GM15510 (cell line): Measurements from ENCODE around the gene TPST2.

Experiments
- POLR2A ChIP-seq: IDR thresholded peaks from 3 replicates; pipeline ENCODE4 v1.6.1; 2011; ENCODE audit warnings: borderline replicate concordance; ENCODE audit not compliant: insufficient read length; ENCODE audit errors: extremely low read depth

TPST2 gene

GRCh38 chr22:26616650-26617049 is 26.7 kb upstream of the TPST2 start:
- TF ChIP-seq POLR2A: no peak

GRCh38 chr22:26615830-26616435 is 26.0 kb upstream of the TPST2 start:
- TF ChIP-seq POLR2A: no peak

GRCh38 chr22:26615149-26615548 is 25.2 kb upstream of the TPST2 start:
- no peak for TF ChIP-seq POLR2A

- TF ChIP-seq POLR2A: no peak
Measured at GRCh38 chr22:26614322-26614721, 24.4 kb upstream of the TPST2 start.

GRCh38 chr22:26612652-26613051 is 22.7 kb upstream of the TPST2 start:
- no peak for TF ChIP-seq POLR2A

GRCh38 chr22:26610996-26611395 is 21.1 kb upstream of the TPST2 start:
- no peak for TF ChIP-seq POLR2A

DNA sequence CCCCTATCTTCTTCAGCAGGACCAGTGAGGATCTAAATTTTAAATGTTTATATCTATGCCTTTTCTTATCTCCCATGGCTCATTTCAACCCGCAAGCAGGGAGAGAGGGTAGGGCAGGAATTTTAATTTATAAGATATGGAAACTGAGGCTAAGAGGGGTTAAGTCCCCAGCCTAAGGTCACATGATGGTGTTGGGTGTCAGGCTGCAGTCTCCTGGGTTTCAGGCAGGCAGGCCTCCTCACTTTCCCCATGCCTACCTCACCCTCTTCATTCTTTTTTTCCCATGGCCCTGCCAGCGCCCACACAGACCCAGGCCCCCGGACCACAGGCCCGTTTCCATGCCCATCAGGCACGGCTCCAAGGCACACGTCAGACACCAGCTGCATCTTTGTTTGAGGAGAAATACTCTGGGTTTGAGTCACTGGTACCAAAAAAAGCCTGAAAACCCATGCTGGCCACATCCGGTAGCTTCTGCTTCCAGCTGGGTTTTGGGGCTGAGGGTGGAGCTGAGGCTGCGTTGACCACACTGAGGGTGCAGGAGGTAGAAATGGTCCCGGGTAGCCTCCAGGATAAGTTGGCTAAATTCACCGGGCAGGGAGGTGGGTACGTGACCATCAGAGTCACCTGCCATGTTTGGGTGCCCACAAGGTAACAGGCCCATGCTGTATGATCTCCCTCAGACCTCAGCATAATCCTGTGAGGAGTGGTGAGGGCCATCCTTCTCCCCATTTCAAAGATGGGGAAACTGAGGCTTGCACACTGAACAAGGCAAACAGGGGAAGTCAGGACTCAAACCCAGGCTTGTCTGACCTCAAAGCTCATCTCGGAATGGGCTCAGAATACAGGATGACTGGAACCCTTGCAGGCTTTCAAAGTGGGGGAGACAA is 20.4 kb upstream of the TPST2 start:
- TF ChIP-seq POLR2A: no peak

- TF ChIP-seq POLR2A: no peak
Measured at GRCh38 chr22:26609287-26609686, 19.4 kb upstream of the TPST2 start.

- no peak for TF ChIP-seq POLR2A
Measured at GRCh38 chr22:26608129-26608528, 18.2 kb upstream of the TPST2 start.

GRCh38 chr22:26606611-26607010 is 16.7 kb upstream of the TPST2 start:
- no peak for TF ChIP-seq POLR2A

DNA sequence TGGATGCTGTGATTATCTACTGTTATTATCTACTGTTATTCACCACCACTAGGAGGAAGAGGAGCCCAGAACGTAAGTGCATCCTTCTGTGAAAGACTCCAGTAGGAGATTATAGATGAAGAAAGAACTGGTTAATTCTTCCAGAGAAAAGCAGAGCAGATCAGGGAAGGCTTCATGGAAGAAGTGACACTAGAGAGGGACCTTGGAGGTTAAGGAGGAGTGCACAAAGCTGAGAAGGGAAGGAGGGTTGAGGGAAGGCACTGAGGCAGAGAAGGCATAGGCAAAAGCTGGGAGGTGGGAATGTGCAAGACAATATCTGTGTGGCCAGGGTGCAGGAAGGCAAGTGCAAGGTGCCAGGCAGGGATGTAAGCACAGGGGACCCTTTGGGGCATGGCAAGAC is 14.4 kb upstream of the TPST2 start:
- no peak for TF ChIP-seq POLR2A

DNA sequence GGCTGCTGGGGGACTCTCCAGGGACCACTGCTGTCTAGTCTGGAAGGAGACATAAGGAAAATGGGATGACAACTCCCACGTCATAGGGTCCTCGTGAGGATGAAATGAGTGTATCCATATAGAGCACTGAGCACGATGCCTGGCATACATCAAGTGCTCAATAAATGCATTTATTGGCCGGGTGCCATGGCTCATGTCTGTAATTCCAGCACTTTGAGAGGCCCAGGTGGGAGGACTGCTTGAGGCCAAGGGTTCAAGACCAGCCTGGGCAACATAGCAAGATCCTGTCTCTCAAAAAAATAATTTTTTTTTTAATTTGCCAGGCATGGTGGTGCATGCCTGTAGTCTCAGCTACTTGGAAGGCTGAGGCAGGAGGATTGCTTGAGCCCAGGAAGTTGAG is 12.2 kb upstream of the TPST2 start:
- no peak for TF ChIP-seq POLR2A

DNA sequence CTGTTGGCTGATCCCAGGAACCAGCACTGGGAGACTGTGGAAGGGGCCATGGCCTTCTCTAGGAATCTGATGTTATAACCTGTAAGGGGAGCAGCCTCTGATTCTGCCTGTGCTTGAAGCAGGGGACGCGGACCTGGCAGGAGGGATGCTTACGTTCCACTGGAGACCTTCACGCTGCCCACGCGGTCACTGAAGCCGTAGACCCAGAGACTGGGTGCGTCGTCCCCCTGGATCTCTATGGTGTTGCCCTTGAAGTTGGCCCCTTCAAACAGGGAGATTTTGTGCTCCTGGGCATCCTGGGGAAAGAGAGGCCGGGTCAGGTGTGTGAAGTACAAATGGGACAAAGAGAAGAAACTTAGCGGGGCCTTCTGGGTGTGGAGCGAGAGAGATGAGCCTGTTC is 11.8 kb upstream of the TPST2 start:
- TF ChIP-seq POLR2A: no peak

DNA sequence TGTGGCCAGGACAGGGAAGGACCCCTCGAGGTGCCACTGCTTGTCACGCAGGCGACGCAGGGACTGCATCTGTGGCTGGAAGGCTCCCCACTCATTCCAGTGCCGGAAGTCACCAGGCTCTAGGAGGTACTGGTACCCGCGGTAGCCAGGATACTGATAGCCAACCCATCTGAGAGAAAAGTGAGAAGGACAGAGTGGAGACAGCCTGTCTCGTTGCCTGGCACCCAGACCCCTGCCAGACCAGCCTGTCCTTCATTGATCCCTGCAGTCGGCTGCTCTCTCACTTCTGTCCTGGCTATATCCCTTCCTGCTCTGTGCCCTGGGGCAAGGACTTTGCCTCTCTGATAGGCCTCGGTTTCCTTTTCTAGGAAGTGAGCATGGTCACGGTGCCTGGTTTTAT is 9.6 kb upstream of the TPST2 start:
- no peak for TF ChIP-seq POLR2A

DNA sequence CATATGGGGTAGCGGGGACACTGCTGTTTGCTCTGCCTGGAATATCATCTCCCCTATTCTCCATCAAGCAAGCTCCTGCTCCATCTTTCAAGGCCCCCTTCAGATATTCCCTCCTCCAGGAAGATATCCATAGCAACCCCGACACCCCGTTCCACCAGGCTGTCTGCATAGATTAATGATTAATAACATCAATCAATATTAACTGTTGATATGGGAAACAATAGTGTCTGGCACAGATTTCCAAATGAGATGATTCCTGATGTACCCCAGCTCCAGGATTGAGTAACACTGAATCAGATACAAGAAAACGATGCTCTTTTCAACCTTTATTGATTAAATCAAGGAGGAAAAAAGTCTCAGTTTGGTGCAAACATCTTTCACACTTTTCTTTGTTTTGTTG is 7.5 kb upstream of the TPST2 start:
- TF ChIP-seq POLR2A: no peak

GRCh38 chr22:26597026-26597425 is 7.1 kb upstream of the TPST2 start:
- no peak for TF ChIP-seq POLR2A
